B cell (primary cell): Measurements from ENCODE around the gene DNAH10.

Source experiments
- EZH2 ChIP-seq: IDR thresholded peaks from 2 replicates; pipeline ENCODE4 v1.6.1; 2012; ENCODE audit warnings: borderline replicate concordance, low read depth, mild to moderate bottlenecking, moderate library complexity, low read length; ENCODE audit not compliant: insufficient read depth, poor library complexity, severe bottlenecking
- TF ChIP-seq, protein P1 (sequence below): fragments of 200-600 bp; IDR thresholded peaks from one replicate; pipeline ENCODE4 v1.8.0; 2022; ENCODE audit warnings: antibody characterized with exemption, mild to moderate bottlenecking

- TF ChIP-seq, protein P1, sequence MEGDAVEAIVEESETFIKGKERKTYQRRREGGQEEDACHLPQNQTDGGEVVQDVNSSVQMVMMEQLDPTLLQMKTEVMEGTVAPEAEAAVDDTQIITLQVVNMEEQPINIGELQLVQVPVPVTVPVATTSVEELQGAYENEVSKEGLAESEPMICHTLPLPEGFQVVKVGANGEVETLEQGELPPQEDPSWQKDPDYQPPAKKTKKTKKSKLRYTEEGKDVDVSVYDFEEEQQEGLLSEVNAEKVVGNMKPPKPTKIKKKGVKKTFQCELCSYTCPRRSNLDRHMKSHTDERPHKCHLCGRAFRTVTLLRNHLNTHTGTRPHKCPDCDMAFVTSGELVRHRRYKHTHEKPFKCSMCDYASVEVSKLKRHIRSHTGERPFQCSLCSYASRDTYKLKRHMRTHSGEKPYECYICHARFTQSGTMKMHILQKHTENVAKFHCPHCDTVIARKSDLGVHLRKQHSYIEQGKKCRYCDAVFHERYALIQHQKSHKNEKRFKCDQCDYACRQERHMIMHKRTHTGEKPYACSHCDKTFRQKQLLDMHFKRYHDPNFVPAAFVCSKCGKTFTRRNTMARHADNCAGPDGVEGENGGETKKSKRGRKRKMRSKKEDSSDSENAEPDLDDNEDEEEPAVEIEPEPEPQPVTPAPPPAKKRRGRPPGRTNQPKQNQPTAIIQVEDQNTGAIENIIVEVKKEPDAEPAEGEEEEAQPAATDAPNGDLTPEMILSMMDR: no peak
- TF ChIP-seq EZH2: no peak
Measured at GRCh38 chr12:123960856-123961255, 198.8 kb downstream of the DNAH10 start.
